ENCODE results near the gene SYT8.
A peak's percentile ranks its signal among the peaks of the same experiment; 100 is the strongest.

SYT8 gene

DNA sequence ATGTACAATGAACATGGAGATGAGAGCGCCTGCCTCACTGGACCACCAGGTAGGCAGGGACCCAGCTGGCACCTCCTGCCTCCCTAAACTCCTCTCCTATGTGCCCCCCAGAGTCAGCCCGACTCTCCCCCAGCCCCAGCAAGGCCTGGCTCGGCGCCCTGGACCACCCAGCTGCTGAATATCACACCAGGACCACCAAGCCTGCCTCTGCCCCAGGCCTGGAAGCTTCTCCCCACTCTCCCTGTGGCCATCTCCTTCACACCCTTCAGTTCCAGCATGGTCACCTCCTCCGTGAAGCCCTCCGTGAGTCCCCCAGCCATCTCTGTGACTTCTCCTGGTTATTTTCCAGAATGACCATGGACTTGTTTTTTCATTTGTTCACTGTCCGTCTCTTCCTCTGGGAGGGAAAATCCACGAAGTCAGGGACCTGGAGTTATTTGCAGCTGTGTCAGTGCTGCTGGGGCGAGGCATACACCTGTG is 11.7 kb downstream of the SYT8 start:
- no peak for DNase-seq

DNA sequence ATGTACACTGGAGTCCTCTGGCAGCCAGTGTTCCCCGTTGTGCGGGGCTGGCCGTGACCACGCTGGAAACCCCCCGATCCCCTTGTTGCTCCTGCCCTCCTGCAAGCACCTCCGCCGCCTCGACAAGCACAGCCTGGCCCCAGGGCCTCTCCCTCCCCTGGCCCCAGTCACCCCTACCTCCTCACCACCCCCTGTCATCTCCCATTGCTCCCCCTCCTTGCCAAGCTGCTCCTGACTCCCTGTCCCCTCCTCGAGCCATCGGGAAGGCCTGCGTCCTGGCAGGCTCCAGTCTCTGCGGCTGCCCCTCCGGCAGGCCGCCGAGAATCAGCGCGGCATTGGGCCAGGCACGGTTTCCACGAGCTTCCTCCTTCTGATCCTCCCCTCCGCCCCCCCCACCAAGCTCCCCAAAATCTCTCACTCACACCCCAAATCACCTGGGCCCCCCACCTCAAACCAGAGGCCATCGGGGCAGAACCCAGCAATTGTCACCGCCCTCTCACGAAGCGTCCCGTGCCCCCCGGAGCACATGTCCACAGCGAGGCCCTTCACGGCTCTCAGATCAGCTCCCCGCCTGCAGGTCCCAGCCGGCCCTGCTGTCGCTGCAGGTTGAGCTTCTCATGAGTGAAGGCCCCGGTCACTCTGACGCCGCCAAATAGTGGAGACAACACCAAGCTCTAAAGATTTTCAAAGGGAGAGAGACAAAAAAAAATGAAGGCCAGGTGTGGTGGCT is 12.4 kb downstream of the SYT8 start:
- no peak for DNase-seq

DNA sequence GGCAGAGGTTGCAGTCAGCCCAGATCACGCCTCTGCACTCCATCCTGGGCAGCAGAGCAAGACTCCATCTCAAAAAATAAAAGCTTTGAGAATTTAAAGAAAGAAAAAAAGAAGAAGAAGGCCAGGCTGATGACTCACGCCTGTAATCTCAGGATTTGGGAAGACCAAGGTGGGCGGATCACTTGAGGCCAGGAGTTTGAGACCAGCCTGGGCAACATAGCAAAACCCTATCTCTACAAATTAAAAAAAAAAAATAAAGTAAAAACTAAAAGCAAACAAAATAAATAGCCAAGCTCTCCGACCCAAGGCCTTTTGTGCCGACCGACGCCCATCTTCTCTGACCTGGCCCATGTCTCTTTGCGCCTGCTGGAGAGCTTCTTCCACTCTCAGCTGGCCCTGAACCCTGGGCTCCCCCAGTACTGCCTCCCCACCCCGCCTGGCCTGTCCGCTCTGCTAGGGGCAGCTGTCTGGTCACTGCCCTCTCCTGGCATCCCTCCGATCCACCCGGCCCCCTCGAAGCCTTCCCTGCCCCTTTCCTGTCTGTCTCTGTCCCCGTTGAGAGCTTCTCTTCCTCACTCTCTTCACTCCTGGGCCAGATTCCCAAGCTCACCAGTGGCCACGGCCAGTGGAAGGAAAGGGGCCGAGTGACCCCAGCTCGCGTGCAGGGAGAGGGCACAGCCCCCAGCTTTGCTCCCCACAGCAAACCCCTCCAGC is 13.3 kb downstream of the SYT8 start:
- DNase-seq, result no peak

- no peak for DNase-seq
These were observed 14.0 kb downstream of the SYT8 start for GRCh38 chr11:1848640-1849430.

DNA sequence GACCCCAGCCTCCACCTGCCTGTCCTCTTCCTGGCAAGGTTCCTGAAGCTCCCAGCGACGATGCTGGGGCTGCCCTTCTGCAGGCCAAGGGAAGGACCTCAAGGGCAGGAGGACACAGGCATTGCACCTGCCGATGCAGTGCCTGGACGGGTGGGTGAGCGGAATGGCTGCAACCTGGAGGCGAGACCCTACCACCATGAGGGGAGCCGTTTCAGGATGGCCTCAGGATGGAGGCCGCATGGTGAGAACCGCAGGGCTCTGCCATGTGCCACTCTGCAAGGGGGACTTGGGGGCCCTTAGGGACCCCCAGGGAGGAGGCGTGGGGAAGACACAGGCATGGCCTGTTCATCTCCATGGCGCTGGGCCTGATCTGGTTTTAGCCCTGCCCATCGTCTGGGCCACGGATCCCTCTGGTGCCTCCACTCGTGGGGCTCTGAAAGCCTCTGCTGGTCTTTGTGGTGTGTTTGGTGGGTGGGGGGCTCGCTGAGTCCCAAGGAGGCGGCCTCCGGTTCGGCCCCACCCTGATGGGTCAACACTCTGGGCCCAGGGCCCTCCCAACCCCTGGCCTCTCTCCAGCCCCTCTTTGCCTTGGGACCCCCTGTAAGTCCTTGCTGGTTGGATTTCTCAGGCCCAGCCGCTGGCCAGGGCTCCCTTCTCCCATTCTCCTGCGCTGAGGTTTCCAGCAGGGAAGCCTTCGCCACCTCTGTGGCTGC is 16.8 kb downstream of the SYT8 start:
- no peak for DNase-seq

- no peak for DNase-seq
These were observed 17.6 kb downstream of the SYT8 start for GRCh38 chr11:1852271-1852876.

DNA sequence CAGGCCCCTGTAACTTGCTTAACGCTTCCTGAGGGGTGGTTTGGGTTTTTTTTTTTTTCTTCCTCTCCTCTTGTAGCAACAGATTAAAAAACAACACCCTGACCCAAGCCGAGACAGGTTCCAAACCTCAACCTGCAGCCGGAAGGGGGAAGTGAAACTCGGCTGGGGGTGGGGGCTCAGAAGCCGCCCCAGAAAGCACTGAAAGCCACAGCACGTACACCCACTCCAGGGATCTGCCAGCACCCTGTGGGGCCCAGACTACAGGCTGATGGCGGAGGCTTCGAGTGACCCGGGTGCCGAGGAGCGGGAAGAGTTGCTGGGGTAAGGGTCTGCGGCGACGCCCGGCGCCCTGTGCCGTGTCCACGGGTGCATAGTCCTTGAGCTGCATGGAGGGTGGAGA is 18.1 kb downstream of the SYT8 start, which contains the start of gene LSP1:
Gene LSP1, plus strand, starts transcription at position 208 of the 400 bp plus-strand sequence. Its CDS starts 61 bp downstream, at position 269.
- DNase-seq, result peak; percentile 86 to 90

- peak; percentile 36 to 44 for DNase-seq
These were observed 18.8 kb downstream of the SYT8 start for GRCh38 chr11:1853376-1854131.

- DNase-seq, result peak in 1 of 2 experiments; percentile 53
These were observed 19.6 kb downstream of the SYT8 start for GRCh38 chr11:1854132-1854948.

DNA sequence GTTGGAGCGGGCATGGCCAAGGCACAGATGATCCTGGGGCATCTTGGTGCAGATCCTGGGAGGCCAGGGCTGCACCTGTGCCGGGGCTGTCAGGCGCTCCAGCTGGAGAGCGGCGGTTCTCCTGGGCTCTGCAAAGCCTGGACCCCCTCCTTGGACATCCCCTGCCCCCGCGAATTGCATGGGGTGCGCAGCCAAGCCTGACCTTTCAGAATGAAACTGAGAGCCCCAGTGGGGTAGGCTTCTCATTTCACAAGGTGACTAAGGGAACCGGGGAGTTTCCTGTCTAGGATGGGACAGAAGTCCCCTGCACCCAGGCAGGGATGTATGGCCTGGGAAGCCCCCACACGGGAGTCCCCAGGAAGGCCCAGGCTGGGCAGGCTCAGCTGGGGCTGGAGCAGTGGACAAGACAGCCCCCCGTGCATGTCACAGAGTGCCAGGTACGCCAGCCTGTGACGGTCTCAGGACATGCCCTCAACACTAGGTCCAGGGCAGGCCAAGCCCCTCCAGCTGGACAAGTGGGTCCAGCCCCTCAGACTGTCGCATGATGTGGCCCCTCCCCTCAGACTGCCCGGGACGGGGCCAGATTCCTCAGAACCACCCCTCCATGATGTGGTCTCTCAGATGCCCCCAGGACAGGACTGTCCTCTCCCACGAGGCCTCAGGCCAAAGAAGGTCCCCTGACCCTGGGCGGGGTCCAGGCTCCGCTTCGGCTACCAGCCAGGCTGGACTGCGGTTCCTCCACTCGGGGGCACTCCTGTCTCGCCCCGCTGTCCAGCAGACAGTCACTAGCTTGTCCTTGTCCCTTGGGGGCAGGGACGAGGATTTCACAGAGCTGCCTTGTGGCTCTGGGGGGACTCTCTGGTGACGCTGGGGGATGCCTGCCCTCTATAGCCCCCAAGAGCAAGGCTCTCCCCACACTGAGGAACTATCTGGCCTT is 20.4 kb downstream of the SYT8 start:
- peak; percentile 66 to 74 for DNase-seq

- no peak for DNase-seq
These were observed 21.1 kb downstream of the SYT8 start for GRCh38 chr11:1855886-1856265.

GRCh38 chr11:1856306-1857005 is 21.7 kb downstream of the SYT8 start:
- DNase-seq, result no peak

DNA sequence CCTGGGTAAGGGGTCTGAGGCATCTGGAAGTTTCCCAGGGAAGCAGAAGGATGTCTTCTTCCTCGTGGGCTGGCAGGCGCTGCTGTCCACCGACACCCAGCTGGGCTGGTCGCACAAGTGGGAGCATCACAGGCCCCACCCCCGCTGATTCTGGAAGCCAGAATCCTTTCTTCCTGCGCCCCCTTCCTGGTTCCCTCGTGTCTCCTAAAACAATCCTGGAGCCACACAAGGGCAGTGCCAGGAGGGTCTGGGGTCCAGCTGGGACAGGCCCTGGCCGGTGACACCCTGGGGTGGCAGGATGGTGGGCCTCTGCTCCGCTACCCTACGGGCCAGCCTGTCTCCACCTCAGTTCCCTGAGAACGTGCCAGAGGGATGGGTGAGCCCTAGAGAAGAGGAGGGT is 22.3 kb downstream of the SYT8 start:
- no peak for DNase-seq

- DNase-seq, result no peak
These were observed 23.4 kb downstream of the SYT8 start for GRCh38 chr11:1858154-1858553.

DNA sequence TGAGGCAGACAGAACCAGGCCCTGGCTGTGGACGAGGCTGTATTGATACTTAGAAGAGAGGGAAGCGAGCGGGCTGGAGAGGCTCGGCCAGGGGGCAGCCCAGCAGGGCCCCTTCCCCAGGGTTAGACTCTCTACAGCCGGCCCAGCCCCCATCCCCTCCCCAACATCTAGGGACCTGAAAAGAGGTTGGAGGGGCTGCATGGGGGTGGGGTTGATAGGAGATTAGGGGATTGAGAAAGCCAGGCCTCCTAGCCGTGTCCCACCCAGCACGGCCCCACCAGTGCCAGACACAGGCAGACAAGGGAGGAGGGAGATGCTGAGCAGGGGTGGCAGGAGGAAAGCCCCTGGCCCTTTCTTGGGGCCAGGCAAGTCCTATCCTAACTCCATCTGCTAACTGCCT is 23.8 kb downstream of the SYT8 start:
- no peak for DNase-seq

DNA sequence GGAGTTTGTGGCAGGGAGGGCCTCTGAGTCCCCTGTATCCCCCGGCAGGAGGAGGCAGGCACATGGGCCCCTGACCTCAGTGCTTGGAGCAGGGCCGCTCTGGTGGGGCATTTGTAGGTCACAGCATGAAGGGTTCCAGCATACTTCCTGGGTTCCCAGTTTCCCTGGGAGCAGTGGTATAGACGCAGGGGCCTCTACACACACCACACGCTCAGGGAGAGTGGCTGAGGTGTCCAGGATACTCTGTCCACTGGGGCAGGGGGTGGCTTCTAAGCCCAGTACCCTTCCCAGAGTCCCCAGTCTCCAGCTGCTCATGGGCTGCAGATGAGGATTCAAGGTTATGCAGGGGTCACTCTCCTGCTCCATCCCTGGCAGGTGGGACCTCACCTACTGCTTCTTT is 24.2 kb downstream of the SYT8 start:
- DNase-seq, result no peak

- DNase-seq, result no peak
These were observed 25.3 kb downstream of the SYT8 start for GRCh38 chr11:1860108-1860507.

Measured in activated CD4-positive, alpha-beta T cell treated with anti-CD3 and anti-CD28 coated beads, Interleukin-2, amount 50 U/mL, for 48 hours (primary cell).